OCI-M2 (cell line): ENCODE data around the gene DVL1.

Experiments used
- DNase-seq: peaks from one replicate; lab custom pipeline; 2025; ENCODE audit not compliant: unreplicated experiment; lab: John Stamatoyannopoulos, UW

DVL1 gene

GRCh38 chr1:1342061-1342562, 7.1 kb downstream of the DVL1 start:
- no peak for DNase-seq

GRCh38 chr1:1341549-1342021, 7.6 kb downstream of the DVL1 start:
- no peak for DNase-seq

- DNase-seq, result no peak
Measured at GRCh38 chr1:1340791-1341548, 8.2 kb downstream of the DVL1 start.

GRCh38 chr1:1340185-1340584, 9.0 kb downstream of the DVL1 start:
- no peak for DNase-seq

GRCh38 chr1:1338278-1338677, 10.9 kb downstream of the DVL1 start:
- DNase-seq, result no peak

- no peak for DNase-seq
Measured at GRCh38 chr1:1337793-1338147, 11.4 kb downstream of the DVL1 start.

GRCh38 chr1:1336931-1337792, 12.1 kb downstream of the DVL1 start:
- DNase-seq, result no peak

GRCh38 chr1:1336446-1336845, 12.8 kb downstream of the DVL1 start:
- no peak for DNase-seq

GRCh38 chr1:1335792-1336248, 13.4 kb downstream of the DVL1 start:
- DNase-seq, result no peak

GRCh38 chr1:1335283-1335682, 13.9 kb downstream of the DVL1 start:
- DNase-seq, result no peak

- no peak for DNase-seq
Measured at GRCh38 chr1:1334835-1335234, 14.4 kb downstream of the DVL1 start.

- DNase-seq, result no peak
Measured at GRCh38 chr1:1333551-1334241, 15.5 kb downstream of the DVL1 start.

GRCh38 chr1:1332774-1333480, 16.3 kb downstream of the DVL1 start:
- no peak for DNase-seq

GRCh38 chr1:1332031-1332755, 17.0 kb downstream of the DVL1 start:
- DNase-seq, result no peak

- DNase-seq, result no peak
Measured at GRCh38 chr1:1331068-1331965, 17.9 kb downstream of the DVL1 start, which contains the start of gene TAS1R3. TSS of gene TAS1R3 (plus strand) at chr1:1331280. CDS start at chr1:1331346, 66 bp downstream.

GRCh38 chr1:1330366-1331067, 18.7 kb downstream of the DVL1 start:
- DNase-seq, result no peak

GRCh38 chr1:1329304-1330210, 19.7 kb downstream of the DVL1 start:
- DNase-seq, result no peak
